ENCODE results near the gene LRCH1. TPM values are rescaled to one million over a fixed set of nuclear protein-coding genes. Genes with fewer than 3 reads are reported as not detected.
A peak's percentile ranks its signal among the peaks of the same experiment; 100 is the strongest.

The LRCH1 gene
- total and polyA plus RNA-seq, 2 of the 4 experiments (the other 2 are of a cell fraction), result 7.0 to 8.8 TPM

GRCh38 chr13:46565808-46566750 is 13.1 kb downstream of the LRCH1 start:
- H2AK5ac ChIP-seq (ENCODE audit: low read depth, low read length), result no peak overlapping the region
- in situ Hi-C loops (cut with MboI; ENCODE audit: low sequenced_read_pairs) (no loop called here), intact Hi-C loops (cut with micrococcal nuclease) (no loop called here), dilution Hi-C loops (cut with HindIII; ENCODE audit: low sequenced_read_pairs, unreplicated experiment) (no loop called here)
- H2AK9ac ChIP-seq (replicated peaks; ENCODE audit: low read depth, low read length, poor library complexity), result no peak overlapping the region
- DNase-seq (no peak), ATAC-seq (ENCODE audit: low read depth) (no peak)
- peak overlapping the region; percentile 4 for H3K4me2 ChIP-seq (ENCODE audit: low read depth, low read length)
- H3K23ac ChIP-seq (ENCODE audit: low read depth, low read length), result no peak overlapping the region
- no peak overlapping the region for H2BK20ac ChIP-seq (ENCODE audit: low read depth, low read length)
- no peak overlapping the region for H3K27ac ChIP-seq (ENCODE audit: insufficient read depth, low read length)
- H4K20me1 ChIP-seq (ENCODE audit: insufficient read depth, low read length), result peaks cover 39% of the 10 kb centered on the region
- H4K8ac ChIP-seq (ENCODE audit: low read depth in 2 of 2, low read length in 2 of 2), result no peak overlapping the region
- H3K27me3 ChIP-seq (ENCODE audit: control insufficient read depth, insufficient read depth, low read length), result no peaks in the 10 kb centered on the region
- CTCF ChIA-PET, result no interaction called here
- H3K4me1 ChIP-seq (ENCODE audit: control insufficient read depth, insufficient read depth, low read length), result peaks cover 14% of the 10 kb centered on the region
- no peaks in the 10 kb centered on the region for H3K36me3 ChIP-seq (ENCODE audit: control insufficient read depth, insufficient read depth, low read length)
- no peak overlapping the region for H3K4me3 ChIP-seq (ENCODE audit: insufficient read depth, low read depth, low read length)
- H2BK5ac ChIP-seq (ENCODE audit: low read depth, low read length, poor library complexity, severe bottlenecking), result no peak overlapping the region
- no peak overlapping the region for H2BK120ac ChIP-seq (ENCODE audit: low read depth, low read length)
- H3K18ac ChIP-seq (ENCODE audit: low read depth, low read length), result no peak overlapping the region
- H3K9me1 ChIP-seq (ENCODE audit: insufficient read depth, low read length), result peaks cover 14% of the 10 kb centered on the region
- H3K4ac ChIP-seq (ENCODE audit: low read depth, low read length), result no peak overlapping the region
- no TSS peak for BruUV-seq (replicated peaks)
- POLR2A ChIA-PET (ENCODE audit: unreplicated experiment), result interaction anchor here (0.6 kb wide), 1 partner anchor 13 kb away, joined by 3 read pairs; the partner anchor contains the start of gene LRCH1
- H3K9me3 ChIP-seq (ENCODE audit: control insufficient read depth, insufficient read depth, low read length), result no peaks in the 10 kb centered on the region
- H4K5ac ChIP-seq (ENCODE audit: low read depth, low read length), result no peak overlapping the region; the same call in 1 of the 2 replicates
- H3K9ac ChIP-seq (ENCODE audit: low read depth, low read length), result no peak overlapping the region
- no CpG with 5 or more reads among the region's 7 CpGs for WGBS, 2 experiments (ENCODE audit: extremely low coverage in 2 of 2, insufficient read length in 1 of 2)
- H3K56ac ChIP-seq (ENCODE audit: extremely low read depth, insufficient read depth, low read length), result no peak overlapping the region
- H3K14ac ChIP-seq (replicated peaks; ENCODE audit: low read depth, low read length), result no peak overlapping the region
- H4K91ac ChIP-seq (ENCODE audit: insufficient read depth, low read depth, low read length), result no peak overlapping the region
- H2AFZ ChIP-seq (replicated peaks; ENCODE audit: low read length, poor library complexity), result no peak overlapping the region
- H2BK15ac ChIP-seq (ENCODE audit: low read depth, low read length), result no peak overlapping the region
- peaks cover 59 to 92% of the 10 kb centered on the region in 2 experiments for H3K79me1 ChIP-seq (ENCODE audit: low read depth in 1 of 2, low read length in 2 of 2)
- TF ChIP-seq SMC3 (IDR thresholded peaks at IDR 0.05; ENCODE audit: low read depth, low read length) (no peak), RFX5 (IDR thresholded peaks at IDR 0.05; ENCODE audit: low read depth, low read length) (no peak), CEBPB (IDR thresholded peaks at IDR 0.05; ENCODE audit: low read depth, low read length) (no peak), MAFK (IDR thresholded peaks at IDR 0.05; ENCODE audit: low read depth, low read length) (no peak), USF2 (IDR thresholded peaks at IDR 0.05; ENCODE audit: low read depth, low read length) (no peak), NFE2L2 (IDR thresholded peaks at IDR 0.05; ENCODE audit: low read depth, low read length) (no peak), CTCF (conservative IDR thresholded peaks at IDR 0.05; ENCODE audit: low read depth, low read length) (no peak), RCOR1 (IDR thresholded peaks at IDR 0.05; ENCODE audit: insufficient replicate concordance, low read length) (no peak), MAZ (IDR thresholded peaks at IDR 0.05; ENCODE audit: borderline replicate concordance, low read depth, low read length) (no peak), BHLHE40 (IDR thresholded peaks at IDR 0.05; ENCODE audit: low read depth, low read length) (no peak), MXI1 (IDR thresholded peaks at IDR 0.05; ENCODE audit: borderline replicate concordance, low read depth, low read length) (no peak), RAD21 (IDR thresholded peaks at IDR 0.05; ENCODE audit: low read length) (no peak), POLR2A (IDR thresholded peaks at IDR 0.05; ENCODE audit: low read depth, low read length) (no peak)
- TF ChIP-seq, protein P1, sequence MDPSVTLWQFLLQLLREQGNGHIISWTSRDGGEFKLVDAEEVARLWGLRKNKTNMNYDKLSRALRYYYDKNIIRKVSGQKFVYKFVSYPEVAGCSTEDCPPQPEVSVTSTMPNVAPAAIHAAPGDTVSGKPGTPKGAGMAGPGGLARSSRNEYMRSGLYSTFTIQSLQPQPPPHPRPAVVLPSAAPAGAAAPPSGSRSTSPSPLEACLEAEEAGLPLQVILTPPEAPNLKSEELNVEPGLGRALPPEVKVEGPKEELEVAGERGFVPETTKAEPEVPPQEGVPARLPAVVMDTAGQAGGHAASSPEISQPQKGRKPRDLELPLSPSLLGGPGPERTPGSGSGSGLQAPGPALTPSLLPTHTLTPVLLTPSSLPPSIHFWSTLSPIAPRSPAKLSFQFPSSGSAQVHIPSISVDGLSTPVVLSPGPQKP (IDR thresholded peaks at IDR 0.05; ENCODE audit: borderline replicate concordance, low read depth, low read length), result no peak
